ENCODE measurements around the gene CPED1.

The CPED1 gene

GRCh38 chr7:121323515-121324302 is 335.2 kb downstream of the CPED1 start:
- DNase-seq (ENCODE audit: low spot score) = no peak

GRCh38 chr7:121327671-121328070 is 339.2 kb downstream of the CPED1 start:
- no peak for DNase-seq (ENCODE audit: low spot score)

- peak; percentile 82 for DNase-seq (ENCODE audit: low spot score)
Observed at GRCh38 chr7:121328508-121329190, 340.1 kb downstream of the CPED1 start, which contains the start of gene WNT16. Gene WNT16 (plus strand): TSS chr7:121329000. CDS start chr7:121329293, 293 bp downstream.

- peak; percentile 69 for DNase-seq (ENCODE audit: low spot score)
Observed at GRCh38 chr7:121329191-121330052, 340.9 kb downstream of the CPED1 start.

- DNase-seq (ENCODE audit: low spot score) = peak; percentile 35
Observed at GRCh38 chr7:121330053-121330833, 341.7 kb downstream of the CPED1 start.

GRCh38 chr7:121331048-121331447 is 342.5 kb downstream of the CPED1 start:
- no peak for DNase-seq (ENCODE audit: low spot score)

GRCh38 chr7:121331574-121331973 is 343.1 kb downstream of the CPED1 start:
- no peak for DNase-seq (ENCODE audit: low spot score)

- DNase-seq (ENCODE audit: low spot score) = no peak
Observed at GRCh38 chr7:121334376-121334775, 345.9 kb downstream of the CPED1 start.

GRCh38 chr7:121334875-121335648 is 346.6 kb downstream of the CPED1 start:
- no peak for DNase-seq (ENCODE audit: low spot score)

GRCh38 chr7:121336579-121336978 is 348.1 kb downstream of the CPED1 start:
- no peak for DNase-seq (ENCODE audit: low spot score)

- DNase-seq (ENCODE audit: low spot score) = no peak
Observed at GRCh38 chr7:121337398-121337797, 348.9 kb downstream of the CPED1 start.

- no peak for DNase-seq (ENCODE audit: low spot score)
Observed at GRCh38 chr7:121339082-121339481, 350.6 kb downstream of the CPED1 start.

GRCh38 chr7:121341933-121342332 is 353.4 kb downstream of the CPED1 start:
- no peak for DNase-seq (ENCODE audit: low spot score)

GRCh38 chr7:121342631-121343030 is 354.1 kb downstream of the CPED1 start:
- no peak for DNase-seq (ENCODE audit: low spot score)

GRCh38 chr7:121343302-121343701 is 354.8 kb downstream of the CPED1 start:
- DNase-seq (ENCODE audit: low spot score) = no peak

- no peak for DNase-seq (ENCODE audit: low spot score)
Observed at GRCh38 chr7:121344093-121344492, 355.6 kb downstream of the CPED1 start.

GRCh38 chr7:121344497-121344896 is 356.0 kb downstream of the CPED1 start:
- DNase-seq (ENCODE audit: low spot score) = peak; percentile 11

Measured in iPS-NIHi11 (cell line).